IMR-90 (cell line): ENCODE measurements around the gene RADIL. TPM values are rescaled to one million over a fixed set of nuclear protein-coding genes. Genes with fewer than 3 reads are reported as not detected.

Source experiments
- ATAC-seq: fragments of 200-7000 bp; cut with Tn5 transposase; 2 replicates; pipeline ENCODE4 v1.9.1; 2020; ENCODE audit warnings: low read depth, mild to moderate bottlenecking, moderate library complexity
- BruUV-seq: library from RNA; stranded (reverse); fragments of 400-500 nt; replicated peaks from 2 replicates; lab custom pipeline; 2021; lab: Mats Ljungman, UMichigan
- CTCF ChIA-PET: fragments of 300-600 bp; formaldehyde crosslinking; extraction: SDS; loops from one replicate; lab custom pipeline; 2021; ENCODE audit warnings: antibody characterized with exemption; lab: Yijun Ruan, JAX
- POLR2A ChIA-PET: fragments of 300-600 bp; sonication (Branson Sonifier 250); formaldehyde crosslinking; loops from one replicate; lab custom pipeline; 2022; ENCODE audit warnings: antibody characterized with exemption; ENCODE audit not compliant: unreplicated experiment; lab: Charles Lee
- DNase-seq: peaks from one replicate; pipeline ENCODE4 v3.0.0; 2013
- H2AFZ ChIP-seq: replicated peaks from 2 replicates; pipeline ENCODE3; 2013; ENCODE audit warnings: low read length, mild to moderate bottlenecking; ENCODE audit not compliant: poor library complexity
- H2AK5ac ChIP-seq: 2 replicates; pipeline ENCODE4 v1.6.1; 2013; ENCODE audit warnings: low read depth, low read length, inconsistent platforms
- H2AK9ac ChIP-seq: replicated peaks from 2 replicates; pipeline ENCODE3; 2013; ENCODE audit warnings: mild to moderate bottlenecking, low read depth, low read length, moderate library complexity; ENCODE audit not compliant: poor library complexity
- H2BK120ac ChIP-seq: 2 replicates; pipeline ENCODE4 v1.6.1; 2013; ENCODE audit warnings: low read depth, low read length, inconsistent platforms
- H2BK15ac ChIP-seq: 3 replicates; pipeline ENCODE4 v1.6.1; 2013; ENCODE audit warnings: low read depth, low read length, inconsistent platforms
- H2BK20ac ChIP-seq: 2 replicates; pipeline ENCODE4 v1.6.1; 2013; ENCODE audit warnings: low read depth, mild to moderate bottlenecking, inconsistent platforms, low read length, moderate library complexity
- H2BK5ac ChIP-seq: 2 replicates; pipeline ENCODE4 v1.6.1; 2013; ENCODE audit warnings: mild to moderate bottlenecking, low read depth, low read length, inconsistent platforms; ENCODE audit not compliant: poor library complexity, severe bottlenecking
- H3K14ac ChIP-seq: replicated peaks from 2 replicates; pipeline ENCODE4 v1.6.1; 2013; ENCODE audit warnings: low read depth, low read length, inconsistent platforms
- H3K18ac ChIP-seq: 2 replicates; pipeline ENCODE4 v1.6.1; 2013; ENCODE audit warnings: low read depth, low read length, control low read depth
- H3K23ac ChIP-seq: 2 replicates; pipeline ENCODE4 v1.6.1; 2013; ENCODE audit warnings: low read depth, low read length, inconsistent platforms
- H3K27ac ChIP-seq: 2 replicates; pipeline ENCODE4 v1.5.1; 2013; ENCODE audit warnings: mild to moderate bottlenecking, control low read depth, low read length; ENCODE audit not compliant: insufficient read depth
- H3K27me3 ChIP-seq: 2 replicates; pipeline ENCODE4 v1.6.1; 2013; ENCODE audit warnings: low read length; ENCODE audit not compliant: control insufficient read depth, insufficient read depth
- H3K36me3 ChIP-seq: 2 replicates; pipeline ENCODE4 v1.6.1; 2013; ENCODE audit warnings: low read length, mixed read lengths; ENCODE audit not compliant: control insufficient read depth, insufficient read depth
- H3K4ac ChIP-seq: 2 replicates; pipeline ENCODE4 v1.6.1; 2013; ENCODE audit warnings: low read depth, low read length, inconsistent platforms
- H3K4me1 ChIP-seq: 2 replicates; pipeline ENCODE4 v1.6.1; 2013; ENCODE audit warnings: low read length, mixed read lengths; ENCODE audit not compliant: control insufficient read depth, insufficient read depth
- H3K4me2 ChIP-seq: 2 replicates; pipeline ENCODE4 v1.6.1; 2013; ENCODE audit warnings: low read depth, mild to moderate bottlenecking, control low read depth, low read length, moderate library complexity
- H3K4me3 ChIP-seq: 2 replicates; pipeline ENCODE4 v1.5.1; 2013; ENCODE audit warnings: low read depth, mild to moderate bottlenecking, control low read depth, low read length, moderate library complexity; ENCODE audit not compliant: insufficient read depth
- H3K56ac ChIP-seq: 2 replicates; pipeline ENCODE4 v1.6.1; 2013; ENCODE audit warnings: low read length, inconsistent platforms; ENCODE audit not compliant: insufficient read depth; ENCODE audit errors: extremely low read depth
- H3K79me1 ChIP-seq, 2 experiments: 2 replicates each; pipeline ENCODE4 v1.6.1; 2013; ENCODE audit warnings: low read length in 2 of 2, inconsistent platforms in 1 of 2, low read depth in 1 of 2
- H3K9ac ChIP-seq: 2 replicates; pipeline ENCODE4 v1.6.1; 2013; ENCODE audit warnings: low read depth, low read length, control low read depth
- H3K9me1 ChIP-seq: 2 replicates; pipeline ENCODE4 v1.6.1; 2013; ENCODE audit warnings: low read length, inconsistent platforms; ENCODE audit not compliant: insufficient read depth
- H3K9me3 ChIP-seq: 2 replicates; pipeline ENCODE4 v1.6.1; 2013; ENCODE audit warnings: low read length; ENCODE audit not compliant: control insufficient read depth, insufficient read depth
- H4K20me1 ChIP-seq: 2 replicates; pipeline ENCODE4 v1.6.1; 2013; ENCODE audit warnings: low read length, inconsistent platforms; ENCODE audit not compliant: insufficient read depth
- H4K5ac ChIP-seq: 2 replicates; pipeline ENCODE4 v1.6.1; 2013; ENCODE audit warnings: mild to moderate bottlenecking, low read depth, low read length, control low read depth
- H4K8ac ChIP-seq, 2 experiments: 2 replicates each; pipeline ENCODE4 v1.6.1; 2013; ENCODE audit warnings: low read depth in 2 of 2, low read length in 2 of 2, control low read depth in 1 of 2, inconsistent platforms in 1 of 2
- H4K91ac ChIP-seq: 2 replicates; pipeline ENCODE4 v1.6.1; 2013; ENCODE audit warnings: low read depth, low read length, inconsistent platforms; ENCODE audit not compliant: insufficient read depth
- CEBPB ChIP-seq: IDR thresholded peaks from 2 replicates; pipeline ENCODE4 v1.6.1; 2012; ENCODE audit warnings: low read depth, low read length, improper control_type of control experiment
- CTCF ChIP-seq: conservative IDR thresholded peaks from 2 replicates; pipeline ENCODE4 v1.5.1; 2012; ENCODE audit warnings: mild to moderate bottlenecking, low read depth, low read length, improper control_type of control experiment
- ELK1 ChIP-seq: fragments of 150-350 bp; IDR thresholded peaks from 2 replicates; pipeline ENCODE4 v1.6.1; 2016; ENCODE audit warnings: low read depth, mild to moderate bottlenecking, low read length, moderate library complexity, borderline replicate concordance
- FOS ChIP-seq: fragments of 150-350 bp; IDR thresholded peaks from 2 replicates; pipeline ENCODE4 v1.6.1; 2016; ENCODE audit warnings: low read depth, low read length
- MAFK ChIP-seq: IDR thresholded peaks from 2 replicates; pipeline ENCODE4 v1.6.1; 2012; ENCODE audit warnings: low read depth, low read length, improper control_type of control experiment
- MAZ ChIP-seq: IDR thresholded peaks from 2 replicates; pipeline ENCODE4 v1.6.1; 2012; ENCODE audit warnings: low read depth, mild to moderate bottlenecking, low read length, improper control_type of control experiment, moderate library complexity, borderline replicate concordance
- MXI1 ChIP-seq: IDR thresholded peaks from 2 replicates; pipeline ENCODE4 v1.6.1; 2012; ENCODE audit warnings: low read depth, mild to moderate bottlenecking, low read length, moderate library complexity, borderline replicate concordance
- NFE2L2 ChIP-seq: fragments of 150-350 bp; IDR thresholded peaks from 2 replicates; pipeline ENCODE4 v1.6.1; 2016; ENCODE audit warnings: low read depth, mild to moderate bottlenecking, low read length
- POLR2A ChIP-seq: IDR thresholded peaks from 2 replicates; pipeline ENCODE4 v1.6.1; 2012; ENCODE audit warnings: mild to moderate bottlenecking, low read depth, low read length
- RCOR1 ChIP-seq: IDR thresholded peaks from 2 replicates; pipeline ENCODE4 v1.6.1; 2012; ENCODE audit warnings: mild to moderate bottlenecking, low read length, improper control_type of control experiment; ENCODE audit not compliant: insufficient replicate concordance
- RFX5 ChIP-seq: IDR thresholded peaks from 2 replicates; pipeline ENCODE4 v1.8.0; 2012; ENCODE audit warnings: low read depth, mild to moderate bottlenecking, low read length, moderate library complexity
- SMC3 ChIP-seq: fragments of 150-350 bp; IDR thresholded peaks from 2 replicates; pipeline ENCODE4 v1.6.1; 2016; ENCODE audit warnings: low read depth, mild to moderate bottlenecking, antibody characterized with exemption, low read length, moderate library complexity
- USF2 ChIP-seq: fragments of 150-350 bp; IDR thresholded peaks from 2 replicates; pipeline ENCODE4 v1.6.1; 2017; ENCODE audit warnings: mild to moderate bottlenecking, antibody characterized with exemption, low read length, low read depth
- WGBS, 2 experiments: methylation state at CpG; one replicate each; pipeline versions ENCODE4 v1.1.5 to v1.1.7; 2013; ENCODE audit warnings: missing lambda C conversion rate in 2 of 2; ENCODE audit not compliant: insufficient read length in 1 of 2; ENCODE audit errors: extremely low coverage in 2 of 2; 5-methylcytosine and 5-hydroxymethylcytosine counted together
- dilution Hi-C: fragments of 300-500 bp; cut with HindIII; formaldehyde crosslinking; loops from one replicate; pipeline ENCODE4 v1.14.3; 2018; ENCODE audit warnings: low sequenced_read_pairs; ENCODE audit not compliant: unreplicated experiment
- in situ Hi-C: fragments of 300-500 bp; cut with MboI; formaldehyde crosslinking; loops from 3 replicates; pipeline ENCODE4 v1.14.3; 2019; ENCODE audit warnings: low sequenced_read_pairs, inconsistent platforms, mixed read lengths
- intact Hi-C: fragments of 100-400 bp; cut with micrococcal nuclease; formaldehyde crosslinking; loops from 2 replicates; pipeline ENCODE4 v1.10.0; 2022
- polyA plus RNA-seq, 3 experiments: library from polyadenylated mRNA; depleted of rRNA; stranded (reverse); fragments of >200 nt; gene quantifications; 2 replicates each; pipeline ENCODE4 v1.2.3, GENCODE V29; 2012; ENCODE audit warnings: low replicate concordance in 1 of 3
- total RNA-seq: library from RNA; depleted of rRNA; stranded (reverse); fragments of >200 nt; gene quantifications from 2 replicates; pipeline ENCODE4 v1.2.3, GENCODE V29; 2012

RADIL gene
- total and polyA plus RNA-seq, 2 of the 4 experiments (the other 2 are of a cell fraction), result 0.18 to 0.48 TPM

GRCh38 chr7:4919969-4920766 lies 36.7 kb upstream of the RADIL start (continued):
- no peak for TF ChIP-seq SMC3
- TF ChIP-seq POLR2A, result no peak
- no peak for TF ChIP-seq MXI1

GRCh38 chr7:4916113-4916512 lies 32.6 kb upstream of the RADIL start:
- H2BK15ac ChIP-seq, result no peak overlapping the region
- no peak overlapping the region for H3K9ac ChIP-seq
- H4K20me1 ChIP-seq, result no peaks in the 10 kb centered on the region
- H3K27ac ChIP-seq, result no peak overlapping the region
- no peak overlapping the region for H2AK5ac ChIP-seq
- H3K9me1 ChIP-seq, result no peaks in the 10 kb centered on the region
- no TSS peak for BruUV-seq
- in situ Hi-C loops (no loop called here), intact Hi-C loops (no loop called here), dilution Hi-C loops (no loop called here)
- POLR2A ChIA-PET, result no interaction called here
- H3K4me2 ChIP-seq, result no peak overlapping the region
- CTCF ChIA-PET, result no interaction called here
- H3K4me3 ChIP-seq, result no peak overlapping the region
- DNase-seq (no peak), ATAC-seq (no peak)
- no peak overlapping the region for H3K18ac ChIP-seq
- no peak overlapping the region for H3K14ac ChIP-seq
- no peak overlapping the region for H3K4ac ChIP-seq
- no peaks in the 10 kb centered on the region for H3K4me1 ChIP-seq
- no peak overlapping the region for H4K91ac ChIP-seq
- H4K8ac ChIP-seq, result no peak overlapping the region
- 17% methylated on average over 1 of the region's 8 CpGs; no CpG with 5 or more reads in 1 of the 2 experiments for WGBS, 2 experiments
- no peak overlapping the region for H2AK9ac ChIP-seq
- H3K27me3 ChIP-seq, result no peaks in the 10 kb centered on the region
- H3K36me3 ChIP-seq, result no peaks in the 10 kb centered on the region
- H3K9me3 ChIP-seq, result peaks cover 3% of the 10 kb centered on the region; the same call in 1 of the 2 replicates
- no peak overlapping the region for H3K56ac ChIP-seq
- no peaks in the 10 kb centered on the region for H3K79me1 ChIP-seq
- no peak overlapping the region for H2BK120ac ChIP-seq
- no peak overlapping the region for H2BK20ac ChIP-seq
- H2BK5ac ChIP-seq, result no peak overlapping the region
- H3K23ac ChIP-seq, result no peak overlapping the region
- H2AFZ ChIP-seq, result no peak overlapping the region
- no peak overlapping the region for H4K5ac ChIP-seq
- TF ChIP-seq ELK1, result no peak
- TF ChIP-seq MAFK, result no peak
- no peak for TF ChIP-seq MXI1
- no peak for TF ChIP-seq MAZ
- TF ChIP-seq CTCF, result no peak
- TF ChIP-seq CEBPB, result no peak
- no peak for TF ChIP-seq USF2
- no peak for TF ChIP-seq NFE2L2
- TF ChIP-seq RCOR1, result no peak
- TF ChIP-seq FOS, result no peak
- TF ChIP-seq SMC3, result no peak
- no peak for TF ChIP-seq RFX5
- no peak for TF ChIP-seq POLR2A
